Suprapubic skin (tissue), 4 donors: ENCODE measurements around the gene ALOXE3.

Experiments used
- POLR2A ChIP-seq, 2 donors: fragments of 450-650 bp; IDR thresholded peaks; one replicate each; pipeline ENCODE4 v1.6.1; 2017; ENCODE audit warnings: antibody characterized with exemption in 2 of 2, mild to moderate bottlenecking in 2 of 2, moderate library complexity in 2 of 2
- POLR2AphosphoS5 ChIP-seq, 3 donors: sonication (generic); formaldehyde crosslinking; IDR thresholded peaks; one replicate each; pipeline ENCODE4 v1.6.1; 2017; ENCODE audit warnings: antibody characterized with exemption in 3 of 3
- TF ChIP-seq, protein P1 (sequence below), 2 donors: fragments of 200-600 bp in 1 of 2; fragments of 450-650 bp in 1 of 2; sonication (generic) in 1 of 2; IDR thresholded peaks; one replicate each; pipeline ENCODE4 v1.5.1; 2016 to 2019; ENCODE audit warnings: antibody characterized with exemption in 2 of 2, mild to moderate bottlenecking in 1 of 2, moderate library complexity in 1 of 2

GRCh38 chr17:8138374-8138671 lies 20.0 kb upstream of the ALOXE3 start:
- TF ChIP-seq, protein P1, sequence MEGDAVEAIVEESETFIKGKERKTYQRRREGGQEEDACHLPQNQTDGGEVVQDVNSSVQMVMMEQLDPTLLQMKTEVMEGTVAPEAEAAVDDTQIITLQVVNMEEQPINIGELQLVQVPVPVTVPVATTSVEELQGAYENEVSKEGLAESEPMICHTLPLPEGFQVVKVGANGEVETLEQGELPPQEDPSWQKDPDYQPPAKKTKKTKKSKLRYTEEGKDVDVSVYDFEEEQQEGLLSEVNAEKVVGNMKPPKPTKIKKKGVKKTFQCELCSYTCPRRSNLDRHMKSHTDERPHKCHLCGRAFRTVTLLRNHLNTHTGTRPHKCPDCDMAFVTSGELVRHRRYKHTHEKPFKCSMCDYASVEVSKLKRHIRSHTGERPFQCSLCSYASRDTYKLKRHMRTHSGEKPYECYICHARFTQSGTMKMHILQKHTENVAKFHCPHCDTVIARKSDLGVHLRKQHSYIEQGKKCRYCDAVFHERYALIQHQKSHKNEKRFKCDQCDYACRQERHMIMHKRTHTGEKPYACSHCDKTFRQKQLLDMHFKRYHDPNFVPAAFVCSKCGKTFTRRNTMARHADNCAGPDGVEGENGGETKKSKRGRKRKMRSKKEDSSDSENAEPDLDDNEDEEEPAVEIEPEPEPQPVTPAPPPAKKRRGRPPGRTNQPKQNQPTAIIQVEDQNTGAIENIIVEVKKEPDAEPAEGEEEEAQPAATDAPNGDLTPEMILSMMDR (IDR thresholded peaks at IDR 0.05): no peak
- TF ChIP-seq POLR2A (IDR thresholded peaks at IDR 0.05) (no peak), POLR2AphosphoS5 (IDR thresholded peaks at IDR 0.05) (no peak)
